Gastrocnemius medialis (tissue), 4 donors: ENCODE results near the gene PLD4.
"Not testable (repeated sequence)": the region's sequence is repeated elsewhere in the genome, so short reads cannot be mapped to it uniquely, and the experiment has no call there.

Source experiments
- POLR2A ChIP-seq, 2 donors: fragments of 450-650 bp; IDR thresholded peaks; one replicate each; pipeline ENCODE4 v1.6.1; 2017; ENCODE audit warnings: antibody characterized with exemption in 2 of 2, mild to moderate bottlenecking in 2 of 2, moderate library complexity in 2 of 2
- TF ChIP-seq, protein P1 (sequence below), 5 experiments: fragments of 450-650 bp in 3 of 5; fragments of 200-600 bp in 2 of 5; sonication (generic) in 2 of 5; IDR thresholded peaks in 4 of 5; conservative IDR thresholded peaks in 1 of 5; 1 replicate in 4 of 5; 2 replicates in 1 of 5; pipeline ENCODE4 v1.5.1; 2016 to 2019; ENCODE audit warnings: antibody characterized with exemption in 5 of 5, mild to moderate bottlenecking in 3 of 5, moderate library complexity in 3 of 5

DNA sequence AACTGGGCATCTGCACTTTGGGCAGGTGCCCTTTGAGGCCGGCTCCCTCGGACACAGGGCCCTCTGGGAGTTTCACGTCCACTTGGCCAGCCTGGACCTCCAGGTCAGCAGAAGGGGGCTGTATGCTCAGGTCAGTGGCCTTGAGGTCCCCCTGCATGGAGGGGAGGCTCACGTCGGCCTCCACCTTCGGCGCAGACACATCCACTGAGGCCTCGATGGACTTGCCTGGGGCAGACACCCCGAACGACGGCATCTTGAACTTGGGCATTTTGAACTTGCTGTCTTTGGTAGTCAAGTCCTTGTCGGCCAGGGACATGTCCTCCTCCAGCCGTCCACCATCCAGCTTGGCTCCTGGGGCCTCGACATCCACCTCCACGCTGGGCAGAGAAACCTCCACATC, 26.0 kb downstream of the PLD4 start:
- TF ChIP-seq POLR2A (IDR thresholded peaks at IDR 0.05): not testable (repeated sequence)
- TF ChIP-seq, protein P1, sequence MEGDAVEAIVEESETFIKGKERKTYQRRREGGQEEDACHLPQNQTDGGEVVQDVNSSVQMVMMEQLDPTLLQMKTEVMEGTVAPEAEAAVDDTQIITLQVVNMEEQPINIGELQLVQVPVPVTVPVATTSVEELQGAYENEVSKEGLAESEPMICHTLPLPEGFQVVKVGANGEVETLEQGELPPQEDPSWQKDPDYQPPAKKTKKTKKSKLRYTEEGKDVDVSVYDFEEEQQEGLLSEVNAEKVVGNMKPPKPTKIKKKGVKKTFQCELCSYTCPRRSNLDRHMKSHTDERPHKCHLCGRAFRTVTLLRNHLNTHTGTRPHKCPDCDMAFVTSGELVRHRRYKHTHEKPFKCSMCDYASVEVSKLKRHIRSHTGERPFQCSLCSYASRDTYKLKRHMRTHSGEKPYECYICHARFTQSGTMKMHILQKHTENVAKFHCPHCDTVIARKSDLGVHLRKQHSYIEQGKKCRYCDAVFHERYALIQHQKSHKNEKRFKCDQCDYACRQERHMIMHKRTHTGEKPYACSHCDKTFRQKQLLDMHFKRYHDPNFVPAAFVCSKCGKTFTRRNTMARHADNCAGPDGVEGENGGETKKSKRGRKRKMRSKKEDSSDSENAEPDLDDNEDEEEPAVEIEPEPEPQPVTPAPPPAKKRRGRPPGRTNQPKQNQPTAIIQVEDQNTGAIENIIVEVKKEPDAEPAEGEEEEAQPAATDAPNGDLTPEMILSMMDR (IDR thresholded peaks at IDR 0.05 in 4 of 5, conservative IDR thresholded peaks at IDR 0.05 in 1 of 5): not testable (repeated sequence)
